HG03280 (cell line): ENCODE results near the gene ZSWIM1.
A peak's percentile ranks its signal among the peaks of the same experiment; 100 is the strongest.
"Not testable (repeated sequence)": the region's sequence is repeated elsewhere in the genome, so short reads cannot be mapped to it uniquely, and the experiment has no call there.

Experiments used
- ATAC-seq: cut with Tn5 transposase; IDR thresholded peaks from one replicate; pipeline ENCODE4 v1.9.1; 2021; ENCODE audit warnings: mild to moderate bottlenecking, moderate library complexity; ENCODE audit not compliant: unreplicated experiment

ZSWIM1 gene

GRCh38 chr20:45853484-45853883, 27.5 kb upstream of the ZSWIM1 start:
- no peak for ATAC-seq

GRCh38 chr20:45857114-45857881, 23.7 kb upstream of the ZSWIM1 start, which contains the start of the genes ACOT8 and ZSWIM3:
TSS of gene ACOT8 (minus strand) at chr20:45857392. CDS start at chr20:45857315, 77 bp downstream.
TSS of gene ZSWIM3 (plus strand) at chr20:45857614. CDS start at chr20:45857826, 212 bp downstream.
- ATAC-seq = peak; percentile 95

GRCh38 chr20:45857882-45858216, 23.2 kb upstream of the ZSWIM1 start:
- ATAC-seq = peak; percentile 15

DNA sequence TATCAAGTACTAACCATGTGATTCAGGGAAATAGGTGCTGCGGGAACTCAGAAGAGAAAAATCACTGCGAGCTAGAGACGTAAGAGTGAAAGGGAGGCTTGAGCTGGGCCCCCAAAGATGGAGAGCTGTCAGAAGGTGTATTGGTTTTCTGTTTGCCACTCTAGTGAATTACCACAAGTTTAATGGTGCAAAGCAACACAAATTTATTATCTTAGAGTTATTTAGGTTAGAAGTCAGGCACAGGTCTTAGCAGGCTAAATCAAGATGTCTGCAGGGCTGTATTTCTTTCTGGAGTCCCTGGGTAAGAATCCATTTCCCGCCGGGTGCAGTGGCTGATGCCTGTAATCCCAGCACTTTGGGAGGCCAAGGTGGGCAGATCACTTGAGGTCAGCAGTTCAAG, 21.1 kb upstream of the ZSWIM1 start:
- no peak for ATAC-seq

DNA sequence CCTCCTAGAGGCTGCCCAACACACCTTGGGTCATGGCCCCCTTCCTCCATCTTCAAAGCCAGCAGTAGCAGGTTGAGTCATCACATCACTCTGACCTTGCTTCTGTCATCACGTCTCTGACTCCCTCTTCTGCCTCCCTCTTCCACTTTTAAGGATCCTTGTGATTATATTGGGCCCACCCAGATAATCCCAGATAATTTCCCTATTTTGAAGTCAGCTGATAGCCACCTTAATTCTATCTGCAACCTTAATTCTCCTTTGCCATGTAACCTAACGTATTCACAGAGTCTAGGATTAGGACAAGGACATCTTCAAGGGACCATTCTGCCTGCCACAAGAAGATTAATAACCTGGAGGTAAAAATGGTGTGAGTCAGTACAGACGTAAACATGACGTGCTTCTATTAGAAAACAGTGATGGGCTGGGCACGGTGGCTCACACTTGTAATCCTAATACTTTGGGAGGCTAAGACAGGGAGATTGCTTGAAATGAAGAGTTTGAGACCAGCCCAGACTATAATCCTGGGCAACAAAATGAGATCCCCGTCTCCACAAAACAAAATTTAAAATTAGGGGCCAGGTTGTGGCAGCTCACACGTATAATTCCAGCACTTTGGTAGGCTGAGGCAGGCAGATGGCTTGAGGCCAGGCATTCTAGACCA, 20.3 kb upstream of the ZSWIM1 start:
- ATAC-seq = no peak

DNA sequence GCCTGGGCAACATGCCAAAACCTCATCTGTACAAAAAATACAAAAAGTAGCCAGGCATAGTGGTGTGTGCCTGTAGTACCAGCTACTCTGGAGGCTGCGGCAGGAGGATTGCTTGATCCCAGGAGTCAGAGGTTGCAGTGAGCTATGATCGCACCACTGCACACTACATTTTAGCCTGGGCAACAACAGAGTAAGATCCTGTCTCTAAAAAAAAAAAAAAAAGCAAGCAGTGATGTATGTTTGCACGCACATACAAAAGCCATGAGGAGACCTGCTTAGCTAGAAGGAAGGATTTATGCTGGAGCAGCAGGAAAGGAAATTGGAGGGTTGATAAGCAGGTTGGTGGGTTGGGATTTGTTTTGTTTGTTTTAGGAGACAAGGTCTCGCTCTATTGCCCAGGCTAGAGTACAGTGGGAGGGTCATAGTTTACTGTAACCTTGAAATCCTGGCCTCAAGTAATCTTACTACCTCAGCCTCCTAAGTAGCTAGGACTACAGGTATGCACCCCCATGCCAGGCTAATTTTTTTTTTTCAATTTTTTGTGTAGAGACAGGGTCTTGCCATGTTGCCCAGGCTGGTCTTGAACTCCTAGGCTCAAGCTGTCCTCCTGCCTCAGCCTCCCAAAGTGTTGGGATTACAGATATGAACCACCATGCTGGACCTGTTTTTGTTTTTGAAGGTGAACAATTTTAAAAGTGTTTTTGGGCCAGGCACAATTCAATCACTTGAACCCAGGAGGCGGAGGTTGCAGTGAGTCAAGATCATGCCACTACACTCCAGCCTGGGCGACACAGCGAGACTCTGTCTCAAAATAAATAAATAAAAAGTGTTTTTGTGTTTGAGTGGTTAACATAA, 19.6 kb upstream of the ZSWIM1 start:
- no peak for ATAC-seq

DNA sequence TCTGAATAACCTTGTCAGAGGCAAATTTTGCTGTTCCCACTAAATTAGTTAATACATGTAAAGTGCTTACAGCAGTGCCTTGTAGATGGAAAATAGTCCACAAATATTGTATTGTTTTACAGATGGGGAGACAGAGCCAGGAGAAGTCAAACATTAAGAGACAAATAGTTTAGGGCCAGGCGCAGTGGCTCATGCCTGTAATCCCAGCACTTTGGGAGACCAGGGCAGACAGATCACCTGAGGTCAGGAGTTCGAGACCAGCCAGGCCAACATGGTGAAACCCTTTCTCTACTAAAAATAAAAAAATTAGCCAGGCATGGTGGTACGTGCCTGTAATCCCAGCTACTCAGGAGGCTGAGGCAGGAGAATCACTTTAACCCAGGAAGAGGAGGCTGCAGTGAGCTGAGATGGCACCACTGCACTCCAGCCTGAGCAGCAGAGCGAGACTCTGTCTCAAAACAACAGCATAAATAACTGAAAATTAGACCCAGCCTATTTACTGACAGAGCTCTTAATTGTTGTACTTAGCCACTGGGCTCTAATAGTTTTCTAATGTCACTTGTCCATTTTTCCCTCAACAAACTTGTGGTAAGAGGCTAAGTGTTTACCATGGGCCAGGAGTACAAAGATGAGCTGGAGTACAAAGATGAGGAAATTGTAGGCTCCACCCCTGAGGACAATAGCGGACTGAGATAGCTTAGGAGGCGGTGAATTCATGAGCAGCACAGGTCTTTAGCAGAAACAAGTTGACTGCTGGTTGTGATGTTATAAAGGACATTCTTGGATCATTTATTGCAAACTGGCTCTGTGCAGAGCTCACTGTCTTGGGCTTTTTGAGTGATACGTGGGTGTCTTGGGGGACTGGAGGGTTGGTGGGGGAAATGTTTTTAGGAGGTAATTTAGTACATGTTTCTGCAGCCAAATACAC, 17.2 kb upstream of the ZSWIM1 start:
- ATAC-seq = no peak

DNA sequence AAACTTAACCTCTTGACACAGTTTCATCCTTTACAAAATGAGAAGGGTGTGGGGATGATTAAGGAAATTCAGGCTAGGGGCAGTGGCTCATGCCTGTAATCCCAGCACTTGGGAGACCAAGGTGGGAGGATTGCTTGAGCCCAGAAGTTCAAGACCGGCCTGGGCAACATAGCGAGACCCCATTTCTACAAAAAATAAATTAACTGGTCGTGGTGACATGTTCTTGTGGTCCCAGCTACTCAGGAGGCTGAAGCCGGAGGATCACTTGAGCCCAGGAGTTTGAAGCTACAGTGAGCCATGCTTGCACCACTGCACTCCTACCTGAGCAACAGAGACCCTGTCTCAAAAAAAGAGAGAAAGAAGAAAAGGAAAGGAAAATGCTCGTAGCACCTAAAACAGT, 14.6 kb upstream of the ZSWIM1 start:
- ATAC-seq = no peak

GRCh38 chr20:45867136-45867818, 13.8 kb upstream of the ZSWIM1 start:
- no peak for ATAC-seq

- ATAC-seq = no peak
These were observed 13.2 kb upstream of the ZSWIM1 start for GRCh38 chr20:45867819-45868176.

- ATAC-seq = no peak
These were observed 8.4 kb upstream of the ZSWIM1 start for GRCh38 chr20:45872626-45873025.

DNA sequence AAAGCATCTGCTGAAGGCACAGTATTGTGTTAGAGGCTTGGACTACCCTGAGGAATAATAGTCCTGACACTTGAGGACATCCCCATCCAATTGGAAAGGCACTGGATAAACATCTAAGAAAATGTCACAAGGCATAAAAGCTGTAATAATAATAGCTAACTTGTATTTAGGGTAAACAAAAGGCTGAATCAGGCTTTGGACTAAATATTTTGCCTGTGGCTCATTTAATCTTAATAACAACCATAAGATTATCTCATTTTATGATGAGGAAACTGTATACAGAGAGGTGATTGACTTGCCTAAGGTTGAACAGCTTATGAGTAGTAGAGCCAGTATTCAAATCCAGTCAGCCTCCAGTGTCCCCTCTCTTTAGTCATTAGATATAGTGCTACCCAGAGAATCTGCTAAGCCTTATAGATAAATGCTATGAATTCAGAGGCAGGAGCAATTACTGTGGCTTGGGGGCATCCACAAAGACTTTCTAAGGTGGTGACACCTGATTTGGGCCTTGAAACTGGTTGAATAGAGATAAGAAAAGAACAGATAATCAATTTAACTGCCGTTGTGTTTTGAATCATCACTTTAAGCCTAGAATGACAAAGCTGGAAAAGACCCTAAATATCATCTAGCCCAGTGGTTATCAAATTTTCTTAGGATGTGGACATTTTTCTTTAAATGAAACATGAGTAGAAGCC, 7.5 kb upstream of the ZSWIM1 start:
- ATAC-seq = no peak

GRCh38 chr20:45874104-45874481, 6.9 kb upstream of the ZSWIM1 start:
- not testable (repeated sequence) for ATAC-seq

DNA sequence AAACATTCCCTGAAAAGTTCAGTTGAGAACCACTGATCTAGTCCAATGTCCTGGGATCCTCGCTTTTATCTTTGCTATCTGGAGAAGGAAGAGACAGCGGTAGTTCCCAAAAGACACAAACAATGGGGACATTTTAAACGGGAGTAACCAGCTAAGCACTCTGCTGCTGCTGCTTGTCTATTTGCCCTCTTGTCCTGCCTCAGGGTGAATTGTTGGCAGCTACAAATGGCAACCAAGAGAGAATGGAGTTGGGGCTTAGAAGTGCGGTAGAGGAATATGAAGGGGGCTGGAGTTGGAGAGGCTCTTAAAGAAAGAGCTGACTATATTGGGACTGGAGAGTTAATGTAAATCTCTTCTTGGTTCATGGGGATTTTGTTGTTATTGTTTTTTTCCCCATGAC, 6.5 kb upstream of the ZSWIM1 start:
- no peak for ATAC-seq

- no peak for ATAC-seq
These were observed 2.8 kb upstream of the ZSWIM1 start for GRCh38 chr20:45878076-45878761.

DNA sequence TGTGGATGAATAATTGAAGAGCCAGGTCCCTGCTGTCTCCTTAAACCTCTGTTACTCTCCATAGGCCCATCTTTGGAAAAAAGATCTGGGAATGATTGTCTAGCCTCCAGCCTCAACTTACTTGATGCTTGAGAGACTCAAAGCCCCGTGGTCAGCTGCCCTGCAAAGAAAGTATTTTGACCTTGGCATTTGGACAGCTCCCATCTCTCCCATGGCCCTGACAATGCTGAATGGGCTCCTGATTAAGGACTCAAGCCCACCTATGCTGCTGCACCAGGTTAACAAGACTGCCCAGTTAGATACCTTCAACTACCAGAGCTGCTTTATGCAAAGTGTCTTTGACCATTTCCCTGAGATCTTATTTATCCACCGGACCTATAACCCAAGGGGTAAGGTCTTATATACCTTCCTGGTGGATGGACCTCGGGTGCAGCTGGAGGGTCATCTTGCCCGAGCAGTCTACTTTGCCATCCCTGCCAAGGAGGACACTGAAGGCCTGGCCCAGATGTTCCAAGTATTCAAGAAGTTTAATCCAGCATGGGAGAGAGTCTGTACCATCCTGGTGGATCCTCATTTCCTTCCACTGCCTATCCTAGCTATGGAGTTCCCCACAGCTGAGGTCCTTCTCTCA, 1.6 kb downstream of the ZSWIM1 start:
- no peak for ATAC-seq

- no peak for ATAC-seq
These were observed 2.1 kb downstream of the ZSWIM1 start for GRCh38 chr20:45883100-45883469.

- no peak for ATAC-seq
These were observed 5.7 kb downstream of the ZSWIM1 start for GRCh38 chr20:45886590-45887345.
